ENCODE data around the gene L3MBTL3. TPM values are rescaled to one million over a fixed set of nuclear protein-coding genes. Genes with fewer than 3 reads are reported as not detected.

Gene L3MBTL3
- total RNA-seq, result 10 to 100 TPM in 1 of 2 donors, 1 to 10 TPM in 1; 7.4 to 12.5 TPM

DNA sequence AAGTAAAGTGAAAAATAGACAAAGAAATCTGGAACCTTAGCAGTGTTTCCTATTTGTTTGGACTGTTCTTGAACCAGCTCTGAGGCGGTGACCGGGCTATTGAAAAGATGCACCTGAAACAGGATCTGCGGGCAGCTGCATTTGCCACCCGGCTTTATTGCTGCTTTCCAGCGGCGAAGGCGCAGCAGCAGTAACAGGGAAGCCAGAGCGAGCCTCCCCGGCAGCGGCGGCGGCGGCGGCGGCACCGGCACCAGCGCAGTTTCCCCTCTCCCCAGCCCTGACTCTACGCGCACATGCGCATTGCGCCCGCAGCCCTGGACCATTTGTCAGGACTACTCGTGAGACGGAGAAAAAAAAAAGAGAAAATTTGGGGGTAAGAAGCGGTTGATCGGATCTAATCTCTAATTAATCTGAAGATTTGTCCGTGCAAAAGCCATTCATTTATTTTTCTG lies at the start of gene L3MBTL3:
Gene L3MBTL3, plus strand, starts transcription at position 290 of the 452 bp plus-strand sequence. CDS start 24,119 bp downstream, outside the sequence.
- ATAC-seq (peak; percentile 85 to 87), DNase-seq (ENCODE audit: low spot score) (peak; percentile 87)
- Mint-ChIP-seq H3K4me1 (ENCODE audit: low read depth in 2 of 2) (peaks cover 14 to 16% of the 10 kb centered on the region in 2 donors), H3K27me3 (no peaks in the 10 kb centered on the region), H3K27ac (peak within 1 kb of the TSS; percentile 83 to 95), H3K9me3 (no peaks in the 10 kb centered on the region), H3K36me3 (peaks cover 7% of the 10 kb centered on the region), H3K4me3 (peak within 1 kb of the TSS; percentile 99)

DNA sequence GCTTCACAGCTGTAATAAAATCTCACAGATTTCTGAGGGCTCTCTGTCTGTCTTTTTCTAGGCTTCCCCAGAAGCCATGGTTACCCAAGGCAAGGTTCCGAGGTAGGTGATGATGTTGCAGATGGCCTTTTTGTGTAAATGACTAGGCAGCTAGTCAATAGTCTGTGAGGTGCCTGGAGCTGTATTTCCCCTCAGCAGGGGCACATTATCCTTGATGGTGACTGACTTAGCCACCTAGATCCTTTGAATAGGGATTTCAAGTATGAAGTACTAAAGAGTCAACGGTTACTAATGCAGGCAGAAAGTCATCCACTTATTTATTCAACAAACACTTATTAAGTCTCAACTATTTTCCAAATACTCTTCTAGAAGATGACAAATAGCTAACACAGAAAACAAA lies 49.3 kb upstream of the L3MBTL3 start:
- H3K4me1 Mint-ChIP-seq (ENCODE audit: low read depth in 2 of 2), result no peaks in the 10 kb centered on the region
- H3K36me3 Mint-ChIP-seq, result peaks cover 5% of the 10 kb centered on the region
- no peak overlapping the region for H3K4me3 Mint-ChIP-seq

GRCh38 chr6:129976110-129976509 lies 42.3 kb upstream of the L3MBTL3 start:
- no peak overlapping the region for H3K27ac Mint-ChIP-seq
- H3K4me1 Mint-ChIP-seq (ENCODE audit: low read depth in 2 of 2), result no peaks in the 10 kb centered on the region
- peaks cover 4% of the 10 kb centered on the region in 2 donors for H3K27me3 Mint-ChIP-seq
- peaks cover 8% of the 10 kb centered on the region for H3K36me3 Mint-ChIP-seq
- peaks cover 3% of the 10 kb centered on the region for H3K9me3 Mint-ChIP-seq
- no peak overlapping the region for H3K4me3 Mint-ChIP-seq
- DNase-seq (ENCODE audit: low spot score) (no peak), ATAC-seq (no peak)

More for the DNA sequence above, 49.3 kb upstream of the L3MBTL3 start:
- DNase-seq (ENCODE audit: low spot score), result no peak
- Mint-ChIP-seq H3K9me3 (no peaks in the 10 kb centered on the region), H3K27me3 (peaks cover 21 to 24% of the 10 kb centered on the region in 2 donors), H3K27ac (no peak overlapping the region)
- no peak for ATAC-seq

DNA sequence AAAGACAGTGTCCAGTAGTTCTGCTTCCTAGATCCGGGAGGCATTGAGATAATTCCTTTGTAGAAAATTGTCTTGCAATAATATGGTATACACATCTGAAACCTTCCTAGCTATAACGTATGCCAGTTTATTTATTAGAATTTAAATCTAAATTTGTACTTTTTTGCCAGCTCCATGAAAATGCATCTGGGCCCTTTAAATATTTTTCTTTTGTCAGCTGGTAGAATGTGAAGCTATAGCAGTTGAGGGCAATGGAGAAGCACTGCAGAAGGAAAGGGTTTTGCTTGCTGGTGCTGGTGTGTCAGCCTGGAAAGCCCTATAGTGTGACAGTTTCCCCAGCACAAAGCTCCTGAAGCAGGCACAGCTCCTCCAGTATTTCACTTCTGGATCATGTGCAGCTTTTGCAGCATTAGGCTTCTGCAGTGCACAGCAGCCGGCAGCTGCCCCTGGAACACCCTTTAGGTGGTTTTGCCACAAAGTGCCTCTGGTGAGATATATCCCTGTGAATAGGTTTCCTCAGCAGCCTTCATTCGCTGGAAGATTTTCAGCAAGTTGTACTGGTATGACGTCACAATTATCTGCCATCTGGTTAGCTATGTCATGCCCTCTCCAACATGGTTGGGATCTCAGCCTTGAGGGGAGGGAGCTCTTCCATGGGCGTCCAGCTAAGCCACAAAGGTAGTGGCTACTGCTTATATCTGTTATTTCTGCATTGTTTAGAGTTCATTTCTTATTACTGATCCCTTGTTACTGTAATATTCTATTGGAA lies 40.0 kb upstream of the L3MBTL3 start:
- H3K27ac Mint-ChIP-seq, result no peak overlapping the region
- ATAC-seq (no peak), DNase-seq (ENCODE audit: low spot score) (no peak)
- no peak overlapping the region for H3K4me3 Mint-ChIP-seq
- peaks cover 0 to 5% of the 10 kb centered on the region in 2 donors for H3K27me3 Mint-ChIP-seq
- H3K9me3 Mint-ChIP-seq, result peaks cover 3% of the 10 kb centered on the region
- no peaks in the 10 kb centered on the region for H3K4me1 Mint-ChIP-seq (ENCODE audit: low read depth in 2 of 2)
- peaks cover 8% of the 10 kb centered on the region for H3K36me3 Mint-ChIP-seq

DNA sequence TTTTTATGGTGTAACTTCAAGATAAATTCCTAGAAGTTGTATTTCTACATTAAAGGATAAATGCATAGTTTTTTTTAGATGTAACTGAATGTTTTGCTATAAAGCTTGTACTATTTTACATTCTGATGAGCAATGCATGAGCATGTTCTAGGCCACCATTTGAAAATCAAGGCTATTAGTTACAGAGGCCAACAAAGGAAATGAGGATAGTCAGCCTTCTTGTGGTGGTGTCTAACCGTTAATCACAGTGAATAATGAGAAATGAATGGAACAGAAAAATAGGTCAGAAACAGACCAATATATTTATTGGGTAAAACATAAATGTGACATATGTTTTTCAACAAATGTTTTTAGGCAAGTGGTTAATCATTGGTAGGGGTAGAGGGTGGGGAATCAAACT lies 37.6 kb upstream of the L3MBTL3 start:
- Mint-ChIP-seq H3K4me1 (ENCODE audit: low read depth in 2 of 2) (peaks cover 0 to 5% of the 10 kb centered on the region in 2 donors), H3K36me3 (peaks cover 8% of the 10 kb centered on the region), H3K9me3 (peaks cover 3% of the 10 kb centered on the region), H3K27ac (no peak overlapping the region), H3K27me3 (peaks cover 0 to 5% of the 10 kb centered on the region in 2 donors), H3K4me3 (no peak overlapping the region)
- DNase-seq (ENCODE audit: low spot score) (no peak), ATAC-seq (no peak)

- H3K4me1 Mint-ChIP-seq (ENCODE audit: low read depth in 2 of 2), result peaks cover 0 to 5% of the 10 kb centered on the region in 2 donors
- H3K4me3 Mint-ChIP-seq, result no peak overlapping the region
These were observed 36.8 kb upstream of the L3MBTL3 start for GRCh38 chr6:129981598-129981997.

GRCh38 chr6:129989396-129989795 lies 29.0 kb upstream of the L3MBTL3 start:
- ATAC-seq, result peak; percentile 80 to 94
- H3K27me3 Mint-ChIP-seq, result peaks cover 0 to 9% of the 10 kb centered on the region in 2 donors

More at GRCh38 chr6:129981598-129981997, 36.8 kb upstream of the L3MBTL3 start:
- ATAC-seq (no peak), DNase-seq (ENCODE audit: low spot score) (no peak)
- H3K27ac Mint-ChIP-seq, result no peak overlapping the region
- peaks cover 0 to 5% of the 10 kb centered on the region in 2 donors for H3K27me3 Mint-ChIP-seq
- peaks cover 8% of the 10 kb centered on the region for H3K36me3 Mint-ChIP-seq
- peaks cover 3% of the 10 kb centered on the region for H3K9me3 Mint-ChIP-seq

GRCh38 chr6:129992881-129993280 lies 25.5 kb upstream of the L3MBTL3 start:
- DNase-seq (ENCODE audit: low spot score) (no peak), ATAC-seq (no peak)
- Mint-ChIP-seq H3K9me3 (no peaks in the 10 kb centered on the region), H3K4me1 (ENCODE audit: low read depth in 2 of 2) (peaks cover 10 to 11% of the 10 kb centered on the region in 2 donors), H3K36me3 (no peaks in the 10 kb centered on the region), H3K4me3 (no peak overlapping the region), H3K27me3 (peaks cover 7 to 16% of the 10 kb centered on the region in 2 donors), H3K27ac (no peak overlapping the region)

More at GRCh38 chr6:129989396-129989795, 29.0 kb upstream of the L3MBTL3 start:
- Mint-ChIP-seq H3K4me1 (ENCODE audit: low read depth in 2 of 2) (peaks cover 11 to 14% of the 10 kb centered on the region in 2 donors), H3K9me3 (no peaks in the 10 kb centered on the region), H3K36me3 (no peaks in the 10 kb centered on the region), H3K4me3 (peak overlapping the region; percentile 23), H3K27ac (peak overlapping the region in 1 of 2 donors; percentile 2)
- DNase-seq (ENCODE audit: low spot score), result no peak

DNA sequence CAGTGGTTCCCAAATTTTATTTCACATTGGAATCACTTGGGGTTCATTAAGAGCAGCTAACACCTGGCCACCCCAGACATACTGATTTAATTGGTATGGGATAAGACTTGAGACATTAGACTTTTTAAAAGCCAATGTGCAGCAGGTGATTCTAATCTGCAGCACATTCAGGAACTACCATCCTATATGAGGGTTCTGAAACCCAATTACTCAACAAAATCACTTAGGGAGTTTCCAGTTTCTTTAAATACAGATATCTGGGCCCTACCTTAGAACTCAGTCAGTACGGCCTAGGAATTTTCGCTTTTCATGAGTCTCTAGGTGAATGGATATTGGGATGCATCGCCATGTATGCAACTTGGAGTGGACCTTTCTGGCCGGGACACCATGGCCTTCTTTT lies 24.0 kb upstream of the L3MBTL3 start:
- Mint-ChIP-seq H3K27ac (no peak overlapping the region), H3K9me3 (no peaks in the 10 kb centered on the region), H3K36me3 (no peaks in the 10 kb centered on the region), H3K4me1 (ENCODE audit: low read depth in 2 of 2) (peaks cover 4 to 5% of the 10 kb centered on the region in 2 donors), H3K27me3 (peaks cover 7 to 16% of the 10 kb centered on the region in 2 donors), H3K4me3 (no peak overlapping the region)
- ATAC-seq, result no peak
- DNase-seq (ENCODE audit: low spot score), result no peak

- H3K4me1 Mint-ChIP-seq (ENCODE audit: low read depth in 2 of 2), result no peaks in the 10 kb centered on the region
- no peaks in the 10 kb centered on the region for H3K36me3 Mint-ChIP-seq
- no peaks in the 10 kb centered on the region for H3K9me3 Mint-ChIP-seq
- ATAC-seq, result no peak
- H3K4me3 Mint-ChIP-seq, result no peak overlapping the region
- peaks cover 7 to 16% of the 10 kb centered on the region in 2 donors for H3K27me3 Mint-ChIP-seq
- H3K27ac Mint-ChIP-seq, result no peak overlapping the region
- no peak for DNase-seq (ENCODE audit: low spot score)
These were observed 22.0 kb upstream of the L3MBTL3 start for GRCh38 chr6:129996387-129996786.

DNA sequence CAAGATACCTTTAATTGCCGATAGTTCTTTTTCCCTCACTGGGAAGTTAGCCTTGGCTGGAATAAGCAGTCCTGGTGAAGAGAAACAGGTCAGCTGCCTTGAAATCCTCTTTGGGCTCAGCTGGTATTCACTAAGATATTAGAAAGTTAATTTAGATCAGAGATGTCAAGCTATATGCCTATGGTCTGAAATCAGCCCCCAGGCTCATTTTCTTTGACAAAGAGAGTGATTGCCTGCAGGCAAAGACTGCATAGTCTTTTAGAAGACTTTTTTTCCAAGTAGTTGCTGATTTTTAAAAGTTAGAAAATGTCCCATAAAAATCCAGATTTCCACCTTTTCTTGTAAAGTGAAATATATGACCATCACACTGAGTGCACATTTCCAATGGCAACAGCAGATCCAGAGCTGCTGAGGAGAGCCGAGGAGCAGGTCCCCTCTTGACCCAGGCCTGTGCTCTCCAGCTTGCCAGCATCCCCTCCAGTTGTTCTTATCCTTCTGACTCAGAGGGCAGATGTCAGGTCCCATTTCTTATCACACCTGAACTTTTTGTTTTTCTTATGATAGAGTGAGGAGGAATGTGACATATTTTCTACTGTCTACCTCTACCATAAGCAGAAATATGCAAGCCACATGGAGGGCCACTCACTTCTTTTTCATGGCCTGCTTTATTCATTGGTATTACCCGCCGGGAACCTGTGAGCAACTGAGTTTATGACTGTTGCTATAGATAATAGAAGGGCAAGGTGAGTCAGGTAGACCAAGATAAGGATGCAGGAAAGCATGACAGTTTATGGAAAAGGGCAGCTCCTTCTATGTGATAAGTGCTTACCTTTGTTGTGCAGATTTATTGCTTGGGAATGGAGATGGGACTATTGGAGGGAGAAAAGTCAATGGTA lies 17.6 kb upstream of the L3MBTL3 start:
- DNase-seq (ENCODE audit: low spot score) (no peak), ATAC-seq (no peak)
- Mint-ChIP-seq H3K4me3 (no peak overlapping the region), H3K36me3 (no peaks in the 10 kb centered on the region), H3K9me3 (no peaks in the 10 kb centered on the region), H3K27me3 (peaks cover 7 to 9% of the 10 kb centered on the region in 2 donors), H3K27ac (no peak overlapping the region), H3K4me1 (ENCODE audit: low read depth in 2 of 2) (no peaks in the 10 kb centered on the region)

DNA sequence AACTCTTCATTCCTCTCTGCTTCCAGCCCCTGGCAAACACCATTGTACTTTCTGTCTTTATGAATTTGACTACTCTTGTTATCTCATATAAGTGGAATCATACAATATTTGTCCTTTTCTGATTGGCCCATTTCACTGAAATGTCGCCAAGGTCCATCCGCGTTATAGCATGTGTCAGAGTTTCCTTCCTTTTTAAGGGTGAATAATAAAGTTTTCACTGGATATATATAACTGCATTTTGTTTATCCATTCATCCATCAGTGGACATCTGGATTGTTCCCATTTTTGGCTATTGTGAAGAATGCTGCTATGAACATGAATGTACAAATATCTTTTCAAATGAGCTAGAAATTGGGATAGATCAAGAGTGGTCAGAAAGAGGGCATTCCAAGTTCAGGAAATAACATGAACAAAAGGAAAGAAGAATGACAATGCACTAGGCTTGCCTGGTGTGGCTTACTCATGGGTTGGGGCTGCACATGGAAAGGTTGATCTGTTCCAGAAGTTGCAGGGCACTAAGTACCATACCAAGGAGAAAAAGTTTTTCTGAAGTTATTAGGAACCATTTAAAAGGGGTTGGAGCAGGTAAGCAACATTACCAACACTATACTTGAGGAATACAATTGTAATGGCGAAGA lies 10.0 kb upstream of the L3MBTL3 start:
- no peak overlapping the region for H3K27ac Mint-ChIP-seq
- H3K36me3 Mint-ChIP-seq, result no peaks in the 10 kb centered on the region
- DNase-seq (ENCODE audit: low spot score) (no peak), ATAC-seq (no peak)
- H3K4me3 Mint-ChIP-seq, result no peak overlapping the region
- no peaks in the 10 kb centered on the region for H3K4me1 Mint-ChIP-seq (ENCODE audit: low read depth in 2 of 2)
- peaks cover 8 to 18% of the 10 kb centered on the region in 2 donors for H3K27me3 Mint-ChIP-seq
- H3K9me3 Mint-ChIP-seq, result no peaks in the 10 kb centered on the region

DNA sequence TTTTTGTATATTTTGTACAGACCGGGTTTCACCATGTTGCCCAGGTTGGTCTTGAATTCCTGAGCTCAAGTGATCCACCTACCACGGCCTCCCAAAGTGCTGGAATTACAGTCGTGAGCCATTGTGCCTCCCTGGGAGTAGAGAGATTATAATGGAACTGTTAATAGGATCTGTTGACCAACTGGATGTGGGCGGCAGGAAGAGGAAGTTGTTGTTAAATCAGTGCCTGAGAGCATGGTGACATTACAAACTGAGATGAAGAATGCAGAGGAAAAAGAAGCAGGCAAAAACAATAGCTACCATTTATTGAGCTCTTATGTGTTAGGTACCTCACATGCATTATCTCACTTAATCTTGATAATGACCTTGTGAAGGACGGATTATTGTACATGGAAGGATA lies 9.2 kb upstream of the L3MBTL3 start:
- no peaks in the 10 kb centered on the region for H3K9me3 Mint-ChIP-seq
- no peak overlapping the region for H3K4me3 Mint-ChIP-seq
- H3K36me3 Mint-ChIP-seq, result no peaks in the 10 kb centered on the region
- no peak for ATAC-seq
- H3K27me3 Mint-ChIP-seq, result peaks cover 8 to 18% of the 10 kb centered on the region in 2 donors
- H3K27ac Mint-ChIP-seq, result no peak overlapping the region
- no peak for DNase-seq (ENCODE audit: low spot score)
- H3K4me1 Mint-ChIP-seq (ENCODE audit: low read depth in 2 of 2), result no peaks in the 10 kb centered on the region
